Endothelial cell of umbilical vein (primary cell): ENCODE data around the gene MMRN1. TPM values are rescaled to one million over a fixed set of nuclear protein-coding genes. Genes with fewer than 3 reads are reported as not detected.

Experiments used
- BruUV-seq: library from RNA; stranded (reverse); fragments of 400-500 nt; replicated peaks from 2 replicates; lab custom pipeline; 2021; lab: Mats Ljungman, UMichigan
- CTCF ChIA-PET: fragments of 300-600, 350-600 bp; sonication (Branson Sonifier 250); formaldehyde crosslinking; loops from one replicate; lab custom pipeline; 2021; ENCODE audit warnings: antibody characterized with exemption, inconsistent platforms; lab: Charles Lee
- POLR2A ChIA-PET: fragments of 300-600, 350-600 bp; sonication (Branson Sonifier 250); formaldehyde crosslinking; loops from one replicate; lab custom pipeline; 2021; ENCODE audit warnings: antibody characterized with exemption, inconsistent platforms; lab: Charles Lee
- DNase-seq: peaks from one replicate; pipeline ENCODE4 v3.0.0-alpha.2; 2011; ENCODE audit warnings: low read depth, low spot score
- FAIRE-seq: peaks from 2 replicates; lab custom pipeline; 2011; peaks lifted over from hg19 to GRCh38; lab: Jason Lieb, UNC
- H2AFZ ChIP-seq: 2 replicates; pipeline ENCODE4 v1.6.0; 2012; ENCODE audit warnings: low read depth, low read length, control low read depth, inconsistent platforms
- H3K27ac ChIP-seq: 2 replicates; pipeline ENCODE4 v1.5.1; 2011; ENCODE audit warnings: low read depth, mild to moderate bottlenecking, control low read depth, low read length, moderate library complexity; ENCODE audit not compliant: insufficient read depth
- H3K27me3 ChIP-seq, 2 experiments: 2 replicates each; pipeline versions ENCODE4 v1.6.0 to v1.6.1; 2011; ENCODE audit warnings: low read length in 2 of 2, mixed read lengths in 1 of 2; ENCODE audit not compliant: control insufficient read depth in 2 of 2, insufficient read depth in 2 of 2
- H3K36me3 ChIP-seq, 2 experiments: 2 replicates in 1 of 2; 3 replicates in 1 of 2; pipeline ENCODE4 v1.5.1; 2011; ENCODE audit warnings: low read length in 2 of 2, mild to moderate bottlenecking in 1 of 2, moderate library complexity in 1 of 2; ENCODE audit not compliant: control insufficient read depth in 2 of 2, insufficient read depth in 2 of 2; ENCODE audit errors: extremely low read depth in 1 of 2
- H3K4me1 ChIP-seq: 3 replicates; pipeline ENCODE4 v1.5.1; 2011; ENCODE audit warnings: mild to moderate bottlenecking, low read length; ENCODE audit not compliant: control insufficient read depth, insufficient read depth; ENCODE audit errors: extremely low read depth
- H3K4me2 ChIP-seq: 2 replicates; pipeline ENCODE4 v1.6.1; 2011; ENCODE audit warnings: low read length, control low read depth, mixed read lengths; ENCODE audit not compliant: insufficient read depth
- H3K4me3 ChIP-seq, 3 experiments: fragments of 200-600 bp in 1 of 3; sonication (generic), shearing (Covaris generic) in 1 of 3; replicated peaks in 1 of 3; 2 replicates each; pipeline ENCODE4 v1.5.1; 2011 to 2016; ENCODE audit warnings: control low read depth in 3 of 3, low read length in 3 of 3, mild to moderate bottlenecking in 2 of 3, inconsistent platforms in 1 of 3, low read depth in 1 of 3, moderate library complexity in 1 of 3; ENCODE audit not compliant: insufficient read depth in 1 of 3
- H3K79me2 ChIP-seq: 2 replicates; pipeline ENCODE4 v1.6.0; 2012; ENCODE audit warnings: low read length, inconsistent platforms; ENCODE audit not compliant: control insufficient read depth, insufficient read depth
- H3K9ac ChIP-seq: replicated peaks from 2 replicates; pipeline ENCODE3; 2011; ENCODE audit warnings: low read length, control low read depth; ENCODE audit not compliant: insufficient read depth; ENCODE audit errors: extremely low read depth
- H3K9me1 ChIP-seq: replicated peaks from 3 replicates; pipeline ENCODE4 v1.6.0; 2011; ENCODE audit warnings: mild to moderate bottlenecking, low read length; ENCODE audit not compliant: control insufficient read depth, insufficient read depth; ENCODE audit errors: extremely low read depth
- H3K9me3 ChIP-seq: replicated peaks from 2 replicates; pipeline ENCODE4 v1.5.1; 2012; ENCODE audit warnings: low read length, inconsistent platforms; ENCODE audit not compliant: control insufficient read depth, insufficient read depth
- H4K20me1 ChIP-seq: replicated peaks from 2 replicates; pipeline ENCODE3; 2011; ENCODE audit warnings: mild to moderate bottlenecking, low read length; ENCODE audit not compliant: control insufficient read depth, insufficient read depth; ENCODE audit errors: extremely low read depth
- CTCF ChIP-seq, 2 donors: IDR thresholded peaks; 1 replicate in 1 of 2; 2 replicates in 1 of 2; pipeline ENCODE4 v1.5.1; 2011; ENCODE audit warnings: low read length in 2 of 2, mild to moderate bottlenecking in 2 of 2, moderate library complexity in 2 of 2, control low read depth in 1 of 2, inconsistent platforms in 1 of 2, low read depth in 1 of 2; ENCODE audit not compliant: insufficient read depth in 1 of 2; ENCODE audit errors: extremely low read depth in 1 of 2
- EZH2 ChIP-seq: IDR thresholded peaks from 2 replicates; pipeline ENCODE4 v1.6.1; 2012; ENCODE audit warnings: borderline replicate concordance, low read depth, mild to moderate bottlenecking, moderate library complexity, low read length, inconsistent platforms; ENCODE audit not compliant: severe bottlenecking
- FOS ChIP-seq: IDR thresholded peaks from 2 replicates; pipeline ENCODE4 v1.6.1; 2011; ENCODE audit warnings: mild to moderate bottlenecking, low read length, moderate library complexity, borderline replicate concordance; ENCODE audit not compliant: insufficient read depth
- MYC ChIP-seq: IDR thresholded peaks from one replicate; pipeline ENCODE4 v1.6.1; 2011; ENCODE audit warnings: mild to moderate bottlenecking, low read depth, low read length
- POLR2A ChIP-seq: IDR thresholded peaks from 2 replicates; pipeline ENCODE4 v1.6.1; 2012; ENCODE audit warnings: low read depth, mild to moderate bottlenecking, control low read depth, low read length
- dilution Hi-C: fragments of 300-500 bp; cut with MboI; formaldehyde crosslinking; loops from one replicate; pipeline ENCODE4 v1.15.0; 2019; ENCODE audit warnings: low sequenced_read_pairs; ENCODE audit not compliant: extremely low pct_ligation_motif_present
- intact Hi-C: fragments of 100-400 bp; cut with micrococcal nuclease; formaldehyde crosslinking; loops from one replicate; pipeline ENCODE4 v1.10.0; 2022
- polyA plus RNA-seq, 4 experiments: library from polyadenylated mRNA; depleted of rRNA in 3 of 4; stranded (reverse) in 3 of 4; unstranded in 1 of 4; fragments of >200 nt; gene quantifications; 2 replicates each; pipeline versions ENCODE4 v1.2.1 to v1.2.3, GENCODE V29; 2011 to 2012; ENCODE audit warnings: missing spikeins in 1 of 4
- total RNA-seq: library from RNA; stranded (reverse); gene quantifications from 2 replicates; pipeline ENCODE4 v1.2.3, GENCODE V29; 2021

MMRN1 gene
- total and polyA plus RNA-seq, 2 donors (not counting 3 experiments of a cell fraction or from before 2014, with no cell fraction given), result 143 to 414 TPM

GRCh38 chr4:89913623-89914022 lies 19.0 kb downstream of the MMRN1 start:
- H3K4me3 ChIP-seq, result no peak overlapping the region
- DNase-seq (no peak), FAIRE-seq (no peak)
- BruUV-seq, result no TSS peak
- H2AFZ ChIP-seq, result no peak overlapping the region
- peaks cover 59% of the 10 kb centered on the region for H3K79me2 ChIP-seq
- H3K36me3 ChIP-seq, result peaks cover 19 to 41% of the 10 kb centered on the region in 2 experiments
- H3K27ac ChIP-seq, result no peak overlapping the region
- ChIA-PET CTCF (interaction anchor here (1.0 to 1.4 kb wide), 3 partner anchors 10 to 428 kb away, joined by 3 to 5 read pairs (median 3); no protein-coding TSS in a partner anchor), POLR2A (no interaction called here)
- H3K9me3 ChIP-seq, result no peaks in the 10 kb centered on the region
- intact Hi-C loops, result no loop called here
- H3K9me1 ChIP-seq, result peaks cover 2% of the 10 kb centered on the region
- no peak overlapping the region for H3K9ac ChIP-seq
- H3K4me1 ChIP-seq, result no peaks in the 10 kb centered on the region
- H3K4me2 ChIP-seq, result no peak overlapping the region
- no peak for TF ChIP-seq POLR2A
- TF ChIP-seq EZH2, result no peak
- no peak for TF ChIP-seq FOS
- TF ChIP-seq MYC, result no peak
- no peak for TF ChIP-seq CTCF (IDR thresholded peaks at IDR 0.05; ENCODE audit: extremely low read depth in 1 of 2, insufficient read depth in 1 of 2, low read depth in 1 of 2, low read length in 2 of 2)
- H4K20me1 ChIP-seq, result no peaks in the 10 kb centered on the region
- H3K27me3 ChIP-seq, result no peaks in the 10 kb centered on the region
- dilution Hi-C loops, result no loop called here
